PC-3 (cell line): ENCODE results near the gene SHTN1.

Experiments used
- CTCF ChIP-seq: fragments of 300-600 bp; sonication (generic); conservative IDR thresholded peaks from 2 replicates; pipeline ENCODE4 v1.5.1; 2017; ENCODE audit warnings: antibody characterized with exemption, low read depth, mild to moderate bottlenecking, low read length
- EZH2 ChIP-seq: fragments of 300-600 bp; sonication (generic); IDR thresholded peaks from one replicate; pipeline ENCODE4 v1.6.1; 2017; ENCODE audit warnings: antibody characterized with exemption, mild to moderate bottlenecking, low read length; ENCODE audit not compliant: unreplicated experiment

- TF ChIP-seq CTCF (no peak), EZH2 (no peak)
These were observed 48.5 kb upstream of the SHTN1 start for GRCh38 chr10:117053482-117053881.
